Loucy (cell line): ENCODE results near the gene PCDHAC2.

Experiments
- H2AFZ ChIP-seq: fragments of 200-600 bp; sonication (generic); 2 replicates; pipeline ENCODE4 v1.6.0; 2016; ENCODE audit warnings: antibody characterized with exemption, mild to moderate bottlenecking, low read length, moderate library complexity
- H3F3A ChIP-seq: fragments of 200-600 bp; 2 replicates; pipeline ENCODE4 v1.6.0; 2016; ENCODE audit warnings: antibody characterized with exemption, low read depth, mild to moderate bottlenecking
- H3K27me3 ChIP-seq: fragments of 200-600 bp; sonication (generic); 2 replicates; pipeline ENCODE4 v1.6.1; 2014; ENCODE audit warnings: low read length, mild to moderate bottlenecking; ENCODE audit not compliant: insufficient read depth, poor library complexity, severe bottlenecking
- H3K36me3 ChIP-seq: fragments of 200-600 bp; sonication (generic); 2 replicates; pipeline ENCODE4 v1.6.1; 2016; ENCODE audit warnings: low read length; ENCODE audit not compliant: insufficient read depth
- H3K4me1 ChIP-seq: fragments of 200-600 bp; sonication (generic); 2 replicates; pipeline ENCODE4 v1.5.1; 2014; ENCODE audit warnings: low read length, mild to moderate bottlenecking; ENCODE audit not compliant: insufficient read depth, poor library complexity, severe bottlenecking
- H3K4me2 ChIP-seq: fragments of 200-600 bp; sonication (generic); 2 replicates; pipeline ENCODE4 v1.6.0; 2014; ENCODE audit warnings: antibody characterized with exemption, low read length, low read depth, mild to moderate bottlenecking; ENCODE audit not compliant: poor library complexity, severe bottlenecking
- H3K4me3 ChIP-seq: fragments of 200-600 bp; sonication (generic); 2 replicates; pipeline ENCODE4 v1.5.1; 2014; ENCODE audit warnings: low read length, mild to moderate bottlenecking, mixed read lengths; ENCODE audit not compliant: poor library complexity, severe bottlenecking
- H3K79me2 ChIP-seq: fragments of 200-600 bp; sonication (generic); 2 replicates; pipeline ENCODE4 v1.6.1; 2014; ENCODE audit warnings: low read length; ENCODE audit not compliant: insufficient read depth
- H3K9ac ChIP-seq: fragments of 200-600 bp; sonication (generic); 2 replicates; pipeline ENCODE4 v1.6.0; 2014; ENCODE audit warnings: mild to moderate bottlenecking, low read depth, low read length, moderate library complexity; ENCODE audit not compliant: poor library complexity, severe bottlenecking
- H3K9me2 ChIP-seq: fragments of 200-600 bp; sonication (generic); replicated peaks from 2 replicates; pipeline ENCODE4 v1.6.1; 2016; ENCODE audit warnings: low read depth, low read length, mixed read lengths
- H3K9me3 ChIP-seq: fragments of 200-600 bp; sonication (generic); 2 replicates; pipeline ENCODE4 v1.6.1; 2014; ENCODE audit warnings: mild to moderate bottlenecking, antibody characterized with exemption, low read length, low read depth; ENCODE audit not compliant: insufficient read depth
- H4K20me1 ChIP-seq: fragments of 200-600 bp; sonication (generic); 2 replicates; pipeline ENCODE4 v1.6.0; 2014; ENCODE audit warnings: antibody characterized with exemption, low read length, mild to moderate bottlenecking; ENCODE audit not compliant: insufficient read depth, poor library complexity, severe bottlenecking
- EZH2phosphoT487 ChIP-seq: fragments of 200-600 bp; IDR thresholded peaks from 2 replicates; pipeline ENCODE4 v1.6.1; 2018; ENCODE audit warnings: antibody characterized with exemption, mild to moderate bottlenecking, moderate library complexity, borderline replicate concordance
- TF ChIP-seq, protein P1 (sequence below): fragments of 200-600 bp; sonication (generic); conservative IDR thresholded peaks from 2 replicates; pipeline ENCODE4 v1.5.1; 2014; ENCODE audit warnings: mild to moderate bottlenecking, antibody characterized with exemption, low read length

Gene PCDHAC2

DNA sequence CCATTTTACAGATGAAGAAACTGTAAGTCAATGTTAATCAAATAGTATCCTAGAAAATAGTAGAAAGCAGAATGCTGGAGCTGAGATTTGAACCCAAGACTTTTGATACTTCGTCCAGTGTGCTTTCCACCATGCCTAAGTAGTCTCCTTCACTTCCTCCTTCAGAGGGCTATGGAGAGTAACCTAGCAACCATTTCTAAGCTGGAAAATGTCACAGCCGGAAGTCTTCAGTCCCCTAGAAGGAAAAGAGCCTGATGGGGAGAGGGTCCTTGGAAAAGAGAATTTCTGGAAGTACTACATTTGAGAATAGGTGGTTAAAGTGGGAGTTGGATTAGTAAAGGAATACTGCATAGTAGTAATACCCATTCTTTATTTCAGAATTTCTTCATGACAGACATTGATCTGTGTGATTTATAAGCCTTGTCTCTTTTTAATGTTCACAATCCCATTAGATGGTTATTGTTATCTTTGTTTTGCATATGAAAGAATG is 32.7 kb downstream of the PCDHAC2 start:
- H3K9me3 ChIP-seq, result no peaks in the 10 kb centered on the region
- no peak overlapping the region for H3K4me2 ChIP-seq
- no peak overlapping the region for H3K9ac ChIP-seq
- no peaks in the 10 kb centered on the region for H3K9me2 ChIP-seq
- H4K20me1 ChIP-seq, result no peaks in the 10 kb centered on the region
- TF ChIP-seq EZH2phosphoT487, result no peak
- TF ChIP-seq, protein P1, sequence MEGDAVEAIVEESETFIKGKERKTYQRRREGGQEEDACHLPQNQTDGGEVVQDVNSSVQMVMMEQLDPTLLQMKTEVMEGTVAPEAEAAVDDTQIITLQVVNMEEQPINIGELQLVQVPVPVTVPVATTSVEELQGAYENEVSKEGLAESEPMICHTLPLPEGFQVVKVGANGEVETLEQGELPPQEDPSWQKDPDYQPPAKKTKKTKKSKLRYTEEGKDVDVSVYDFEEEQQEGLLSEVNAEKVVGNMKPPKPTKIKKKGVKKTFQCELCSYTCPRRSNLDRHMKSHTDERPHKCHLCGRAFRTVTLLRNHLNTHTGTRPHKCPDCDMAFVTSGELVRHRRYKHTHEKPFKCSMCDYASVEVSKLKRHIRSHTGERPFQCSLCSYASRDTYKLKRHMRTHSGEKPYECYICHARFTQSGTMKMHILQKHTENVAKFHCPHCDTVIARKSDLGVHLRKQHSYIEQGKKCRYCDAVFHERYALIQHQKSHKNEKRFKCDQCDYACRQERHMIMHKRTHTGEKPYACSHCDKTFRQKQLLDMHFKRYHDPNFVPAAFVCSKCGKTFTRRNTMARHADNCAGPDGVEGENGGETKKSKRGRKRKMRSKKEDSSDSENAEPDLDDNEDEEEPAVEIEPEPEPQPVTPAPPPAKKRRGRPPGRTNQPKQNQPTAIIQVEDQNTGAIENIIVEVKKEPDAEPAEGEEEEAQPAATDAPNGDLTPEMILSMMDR, result no peak
- no peaks in the 10 kb centered on the region for H3F3A ChIP-seq
- H3K36me3 ChIP-seq, result no peaks in the 10 kb centered on the region
- no peak overlapping the region for H2AFZ ChIP-seq
- H3K4me1 ChIP-seq, result no peaks in the 10 kb centered on the region
- no peak overlapping the region for H3K4me3 ChIP-seq
- no peaks in the 10 kb centered on the region for H3K27me3 ChIP-seq
- no peaks in the 10 kb centered on the region for H3K79me2 ChIP-seq

DNA sequence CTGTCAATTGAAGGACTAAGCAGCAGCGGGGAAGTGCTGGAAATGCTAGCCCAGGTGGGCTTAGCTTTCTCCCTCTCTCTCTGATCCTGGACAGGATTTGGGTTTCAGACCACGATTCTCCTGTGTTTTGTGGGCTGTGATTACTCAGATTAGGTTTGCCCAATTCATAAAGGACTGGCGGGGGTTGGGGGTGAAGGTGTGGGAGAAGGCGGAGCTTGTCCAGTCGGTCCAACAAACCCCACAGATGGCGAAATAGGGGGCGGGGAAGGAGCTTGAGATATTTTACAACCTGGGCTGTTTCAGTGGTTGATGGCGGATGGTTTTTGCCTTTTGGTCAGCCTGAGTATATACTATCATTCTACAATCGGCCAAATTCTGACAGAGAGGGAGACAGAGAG is 35.2 kb downstream of the PCDHAC2 start:
- H3K4me1 ChIP-seq, result no peaks in the 10 kb centered on the region
- TF ChIP-seq, protein P1, result no peak
- TF ChIP-seq EZH2phosphoT487, result no peak
- no peak overlapping the region for H3K9ac ChIP-seq
- no peaks in the 10 kb centered on the region for H3K79me2 ChIP-seq
- H3K4me3 ChIP-seq, result no peak overlapping the region
- no peaks in the 10 kb centered on the region for H3K27me3 ChIP-seq
- no peak overlapping the region for H2AFZ ChIP-seq
- no peaks in the 10 kb centered on the region for H3F3A ChIP-seq
- no peaks in the 10 kb centered on the region for H4K20me1 ChIP-seq
- no peaks in the 10 kb centered on the region for H3K9me2 ChIP-seq
- no peaks in the 10 kb centered on the region for H3K36me3 ChIP-seq
- H3K4me2 ChIP-seq, result no peak overlapping the region
- H3K9me3 ChIP-seq, result no peaks in the 10 kb centered on the region

DNA sequence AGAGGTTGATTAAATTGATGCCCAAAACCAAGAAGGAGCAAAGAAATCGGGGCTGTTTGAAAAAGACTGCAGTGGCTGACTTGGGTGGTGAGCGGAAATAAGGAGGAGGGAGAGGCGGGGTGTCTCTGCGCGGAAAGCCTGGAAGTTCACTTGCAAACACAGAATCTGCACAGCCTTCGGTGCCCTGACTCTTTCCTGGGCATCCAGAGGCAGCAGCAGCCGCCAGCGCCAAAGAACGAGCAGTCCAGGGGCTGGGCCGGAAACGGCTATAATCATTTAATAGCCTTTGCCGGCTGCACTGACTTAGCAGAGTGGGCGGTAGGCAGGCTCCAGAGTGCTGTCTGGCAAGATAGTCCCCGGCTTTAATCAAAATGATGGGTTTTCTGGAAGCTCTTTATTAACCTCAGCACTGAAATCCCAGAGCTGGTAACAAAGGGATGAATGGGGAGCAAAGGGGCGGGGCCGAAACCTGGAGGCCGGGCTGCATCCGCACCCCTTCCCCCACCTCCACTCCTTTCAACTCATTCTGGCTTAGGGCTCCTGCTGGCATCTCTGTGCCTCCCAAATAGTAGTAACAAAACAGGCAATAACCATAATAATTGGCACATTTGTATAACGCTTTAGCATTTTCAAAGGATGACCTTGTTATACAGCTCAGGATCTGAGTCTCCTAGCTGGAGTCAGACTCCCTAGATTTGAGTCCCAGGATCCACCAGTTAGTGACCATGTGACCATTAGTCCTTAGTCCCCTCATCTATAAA is 35.7 kb downstream of the PCDHAC2 start:
- TF ChIP-seq, protein P1, result no peak
- no peak for TF ChIP-seq EZH2phosphoT487
- Histone ChIP-seq H3K79me2 (no peaks in the 10 kb centered on the region), H3F3A (no peaks in the 10 kb centered on the region), H3K9me2 (no peaks in the 10 kb centered on the region), H3K9ac (no peak overlapping the region), H3K4me2 (no peak overlapping the region), H2AFZ (no peak overlapping the region), H3K4me3 (no peak overlapping the region), H3K9me3 (no peaks in the 10 kb centered on the region), H4K20me1 (no peaks in the 10 kb centered on the region), H3K36me3 (no peaks in the 10 kb centered on the region), H3K27me3 (no peaks in the 10 kb centered on the region), H3K4me1 (no peaks in the 10 kb centered on the region)
